A549 (cell line): ENCODE results near the gene TM9SF4. TPM values are rescaled to one million over a fixed set of nuclear protein-coding genes. Genes with fewer than 3 reads are reported as not detected.

Experiments used
- ATAC-seq, 2 experiments: fragments of 200-7000 bp in 1 of 2; fragments of >200 bp in 1 of 2; cut with Nextera tagmentation in 1 of 2; cut with Tn5 transposase in 1 of 2; 3 replicates each; pipeline versions ENCODE4 v1.8.0 to v1.9.1; 2018 to 2020; ENCODE audit warnings: mild to moderate bottlenecking in 1 of 2, moderate library complexity in 1 of 2
- CTCF ChIA-PET: fragments of 300-600 bp; sonication (Branson Sonifier 250); formaldehyde crosslinking; extraction: SDS; loops from one replicate; lab custom pipeline; 2021; ENCODE audit warnings: antibody characterized with exemption, inconsistent platforms; lab: Yijun Ruan, JAX
- POLR2A ChIA-PET: fragments of 350-600 bp; formaldehyde crosslinking; extraction: SDS; loops from one replicate; lab custom pipeline; 2021; ENCODE audit warnings: antibody characterized with exemption, inconsistent platforms; lab: Yijun Ruan, JAX
- DNase-seq, 2 experiments: peaks; one replicate each; pipeline versions ENCODE4 v3.0.0 to v3.0.0-alpha.2; 2011 to 2016; ENCODE audit warnings: low read depth in 1 of 2, low spot score in 1 of 2
- FAIRE-seq: peaks from 2 replicates; lab custom pipeline; 2011; peaks lifted over from hg19 to GRCh38; lab: Jason Lieb, UNC
- H3K27ac ChIP-seq, 2 experiments: fragments of >200 bp; sonication (Bioruptor Twin); formaldehyde crosslinking; 3 replicates each; pipeline ENCODE4 v1.5.1; 2016 to 2017
- H3K4me1 ChIP-seq: fragments of >200 bp; sonication (Bioruptor Twin); formaldehyde crosslinking; 3 replicates; pipeline ENCODE4 v1.6.1; 2016
- H3K4me2 ChIP-seq: fragments of >200 bp; sonication (Bioruptor Twin); formaldehyde crosslinking; 3 replicates; pipeline ENCODE4 v1.6.1; 2016
- H3K4me3 ChIP-seq: fragments of >200 bp; sonication (Bioruptor Twin); formaldehyde crosslinking; 3 replicates; pipeline ENCODE4 v1.5.1; 2016
- H3K9me3 ChIP-seq: fragments of >200 bp; sonication (Bioruptor Twin); formaldehyde crosslinking; 3 replicates; pipeline ENCODE4 v1.6.1; 2016
- CEBPB ChIP-seq, 2 experiments: fragments of >200 bp in 1 of 2; sonication (Bioruptor Twin) in 1 of 2; formaldehyde crosslinking in 1 of 2; IDR thresholded peaks; 2 replicates each; pipeline ENCODE4 v1.6.1; 2012 to 2016
- ESRRA ChIP-seq: fragments of 150-350 bp; IDR thresholded peaks from 2 replicates; pipeline ENCODE4 v1.6.1; 2014; ENCODE audit warnings: mild to moderate bottlenecking, low read length, borderline replicate concordance
- FOXS1 ChIP-seq: fragments of 250-450 bp; sonication (Bioruptor Pico); IDR thresholded peaks from 2 replicates; pipeline ENCODE4 v1.5.0; 2020; ENCODE audit warnings: mild to moderate bottlenecking, moderate library complexity
- GATA3 ChIP-seq: IDR thresholded peaks from 2 replicates; pipeline ENCODE4 v1.6.1; 2012; ENCODE audit warnings: borderline replicate concordance
- HES2 ChIP-seq: fragments of >200 bp; sonication (Bioruptor Twin); formaldehyde crosslinking; IDR thresholded peaks from 2 replicates; pipeline ENCODE4 v1.6.1; 2016
- HEYL ChIP-seq: fragments of 250-450 bp; sonication (Bioruptor Pico); IDR thresholded peaks from 2 replicates; pipeline ENCODE4 v1.8.0; 2021; ENCODE audit warnings: mild to moderate bottlenecking, moderate library complexity
- HOXB13 ChIP-seq: fragments of 250-450 bp; sonication (Bioruptor Pico); IDR thresholded peaks from 2 replicates; pipeline ENCODE4 v1.5.0; 2020; ENCODE audit warnings: low read depth, mild to moderate bottlenecking, moderate library complexity
- JUNB ChIP-seq: fragments of >200 bp; sonication (Bioruptor Twin); formaldehyde crosslinking; IDR thresholded peaks from 2 replicates; pipeline ENCODE4 v1.6.1; 2016
- MAFK ChIP-seq: fragments of 450-650 bp; IDR thresholded peaks from 2 replicates; pipeline ENCODE4 v1.6.1; 2014; ENCODE audit not compliant: partially characterized antibody
- MAZ ChIP-seq: fragments of 150-350 bp; IDR thresholded peaks from 2 replicates; pipeline ENCODE4 v1.6.1; 2014; ENCODE audit warnings: antibody characterized with exemption, low read depth, low read length, borderline replicate concordance
- NFE2L2 ChIP-seq: fragments of 150-350 bp; conservative IDR thresholded peaks from 2 replicates; pipeline ENCODE4 v1.6.1; 2014; ENCODE audit warnings: low read length
- NR3C1 ChIP-seq: fragments of >200 bp; sonication (Bioruptor Twin); formaldehyde crosslinking; IDR thresholded peaks from 3 replicates; pipeline ENCODE4 v1.6.1; 2017
- POLR2AphosphoS2 ChIP-seq: conservative IDR thresholded peaks from 2 replicates; pipeline ENCODE4 v1.6.1; 2012; ENCODE audit warnings: low read length, improper control_type of control experiment, inconsistent platforms
- RARB ChIP-seq: fragments of 250-450 bp; sonication (Bioruptor Pico); IDR thresholded peaks from 2 replicates; pipeline ENCODE4 v1.8.0; 2021; ENCODE audit warnings: mild to moderate bottlenecking, moderate library complexity
- REST ChIP-seq: fragments of 200-600 bp; sonication (generic); IDR thresholded peaks from 2 replicates; pipeline ENCODE4 v1.6.1; 2016; ENCODE audit warnings: antibody characterized with exemption, mild to moderate bottlenecking, moderate library complexity
- SREBF2 ChIP-seq: fragments of 450-650 bp; IDR thresholded peaks from 2 replicates; pipeline ENCODE4 v1.6.1; 2014; ENCODE audit warnings: mild to moderate bottlenecking, moderate library complexity
- USF2 ChIP-seq: fragments of 450-650 bp; IDR thresholded peaks from 2 replicates; pipeline ENCODE4 v1.6.1; 2014; ENCODE audit warnings: antibody characterized with exemption
- ZSCAN20 ChIP-seq: fragments of 250-450 bp; sonication (Bioruptor Pico); IDR thresholded peaks from 2 replicates; pipeline ENCODE4 v1.8.0; 2022; ENCODE audit warnings: mild to moderate bottlenecking, moderate library complexity
- WGBS: methylation state at CpG from one replicate; pipeline ENCODE4 v1.1.6; 2017; ENCODE audit errors: missing lambda C conversion rate; 5-methylcytosine and 5-hydroxymethylcytosine counted together
- polyA plus RNA-seq, 4 experiments: library from polyadenylated mRNA; depleted of rRNA in 3 of 4; stranded (reverse); fragments of >200 nt; fragmentation: RNase III in 1 of 4; extraction: RNeasy Plus Mini Kit Qiagen cat#74134 plus additional on column Dnase treatment in 1 of 4; gene quantifications; 2 replicates in 3 of 4; 3 replicates in 1 of 4; pipeline ENCODE4 v1.2.3, GENCODE V29; 2011 to 2017
- TF ChIP-seq, protein P1 (sequence below): IDR thresholded peaks from 2 replicates; pipeline ENCODE4 v1.6.1; 2012
- TF ChIP-seq, protein P2 (sequence below): fragments of >200 bp; sonication (Bioruptor Twin); formaldehyde crosslinking; IDR thresholded peaks from 3 replicates; pipeline ENCODE4 v1.5.1; 2016

TM9SF4 gene
- polyA plus RNA-seq, 2 of the 4 experiments (the other 2 are of a cell fraction), result 52.3 to 60.0 TPM

DNA sequence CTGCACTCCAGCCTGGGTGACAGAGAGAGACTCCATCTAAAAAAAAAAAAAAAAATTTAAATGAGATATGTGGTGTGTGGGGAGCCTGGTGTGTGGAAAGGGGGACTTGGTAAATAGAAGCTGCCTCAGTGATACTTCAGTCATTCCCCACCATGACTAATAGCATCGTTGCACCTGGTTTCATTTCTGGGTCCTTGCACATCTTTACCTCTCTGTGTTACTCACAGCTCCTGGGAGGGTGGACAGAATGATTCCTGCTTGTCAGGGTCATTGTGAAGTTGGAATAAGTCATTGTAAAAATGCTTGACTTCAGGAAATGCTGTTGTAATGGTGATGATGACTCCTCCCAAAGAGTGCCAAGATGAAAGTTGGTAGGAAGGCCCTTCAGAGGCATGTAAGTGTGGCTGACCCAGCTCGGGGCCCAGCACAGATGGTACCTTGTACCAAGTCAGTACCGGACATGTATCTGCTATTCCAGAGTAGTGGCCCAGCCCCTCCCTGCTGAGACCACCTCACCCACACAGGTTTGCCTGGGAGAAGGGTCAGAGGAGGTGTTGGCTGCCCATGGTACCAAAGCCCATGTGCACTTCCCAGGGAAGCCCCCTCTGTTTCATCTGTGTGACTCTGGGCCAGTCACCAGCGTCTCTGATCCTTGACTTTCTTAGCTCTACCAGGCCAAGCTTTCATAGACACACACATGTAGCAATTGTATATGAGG is 49.6 kb downstream of the TM9SF4 start:
- CTCF ChIA-PET, result interaction anchor here (0.6 to 1.0 kb wide), 3 partner anchors 8 to 67 kb away, joined by 3 to 4 read pairs (median 3); no protein-coding TSS in a partner anchor
- TF ChIP-seq, protein P1, sequence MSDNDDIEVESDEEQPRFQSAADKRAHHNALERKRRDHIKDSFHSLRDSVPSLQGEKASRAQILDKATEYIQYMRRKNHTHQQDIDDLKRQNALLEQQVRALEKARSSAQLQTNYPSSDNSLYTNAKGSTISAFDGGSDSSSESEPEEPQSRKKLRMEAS, result no peak
- TF ChIP-seq SREBF2 (no peak), HEYL (CRISPR knock-in tag) (no peak)
- DNase-seq (no peak), FAIRE-seq (no peak), ATAC-seq (no peak)
- H3K27ac ChIP-seq, result no peak overlapping the region
- WGBS, result 96% methylated on average over 4 of the region's 4 CpGs
- POLR2A ChIA-PET, result no interaction called here
- no peak overlapping the region for H3K4me2 ChIP-seq
- H3K4me1 ChIP-seq, result peaks cover 8% of the 10 kb centered on the region; the same call in 2 of the 3 replicates
- no peak overlapping the region for H3K4me3 ChIP-seq
- H3K9me3 ChIP-seq, result no peaks in the 10 kb centered on the region

- H3K9me3 ChIP-seq, result no peaks in the 10 kb centered on the region
- H3K4me3 ChIP-seq, result no peak overlapping the region
- CTCF ChIA-PET, result interaction anchor here (0.7 to 1.0 kb wide), 2 partner anchors 9 to 40 kb away, joined by 3 to 4 read pairs; no protein-coding TSS in a partner anchor
- POLR2A ChIA-PET, result no interaction called here
- H3K4me2 ChIP-seq, result no peak overlapping the region
- FAIRE-seq (no peak), ATAC-seq (no peak), DNase-seq (no peak)
- H3K27ac ChIP-seq, result no peak overlapping the region
- TF ChIP-seq MAZ (no peak), FOXS1 (no peak), ESRRA (no peak), GATA3 (no peak), CEBPB (IDR thresholded peaks at IDR 0.05) (no peak), NFE2L2 (no peak), RARB (CRISPR knock-in tag) (no peak), HOXB13 (no peak), JUNB (no peak), NR3C1 (no peak), ZSCAN20 (no peak), MAFK (no peak), HEYL (CRISPR knock-in tag) (no peak), HES2 (no peak), REST (no peak), USF2 (no peak), POLR2AphosphoS2 (no peak)
- TF ChIP-seq, protein P2, sequence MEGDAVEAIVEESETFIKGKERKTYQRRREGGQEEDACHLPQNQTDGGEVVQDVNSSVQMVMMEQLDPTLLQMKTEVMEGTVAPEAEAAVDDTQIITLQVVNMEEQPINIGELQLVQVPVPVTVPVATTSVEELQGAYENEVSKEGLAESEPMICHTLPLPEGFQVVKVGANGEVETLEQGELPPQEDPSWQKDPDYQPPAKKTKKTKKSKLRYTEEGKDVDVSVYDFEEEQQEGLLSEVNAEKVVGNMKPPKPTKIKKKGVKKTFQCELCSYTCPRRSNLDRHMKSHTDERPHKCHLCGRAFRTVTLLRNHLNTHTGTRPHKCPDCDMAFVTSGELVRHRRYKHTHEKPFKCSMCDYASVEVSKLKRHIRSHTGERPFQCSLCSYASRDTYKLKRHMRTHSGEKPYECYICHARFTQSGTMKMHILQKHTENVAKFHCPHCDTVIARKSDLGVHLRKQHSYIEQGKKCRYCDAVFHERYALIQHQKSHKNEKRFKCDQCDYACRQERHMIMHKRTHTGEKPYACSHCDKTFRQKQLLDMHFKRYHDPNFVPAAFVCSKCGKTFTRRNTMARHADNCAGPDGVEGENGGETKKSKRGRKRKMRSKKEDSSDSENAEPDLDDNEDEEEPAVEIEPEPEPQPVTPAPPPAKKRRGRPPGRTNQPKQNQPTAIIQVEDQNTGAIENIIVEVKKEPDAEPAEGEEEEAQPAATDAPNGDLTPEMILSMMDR, result no peak
- WGBS, result 74% methylated on average over 5 of the region's 5 CpGs
- peaks cover 6% of the 10 kb centered on the region; the same call in 2 of the 3 replicates for H3K4me1 ChIP-seq
Measured at GRCh38 chr20:32159766-32160221, 50.3 kb downstream of the TM9SF4 start.
